Activated B cell treated with CpG ODN at 0.5 μM for 24 hours (primary cell): ENCODE data around the gene FOXRED1. TPM values are rescaled to one million over a fixed set of nuclear protein-coding genes. Genes with fewer than 3 reads are reported as not detected.
A peak's percentile ranks its signal among the peaks of the same experiment; 100 is the strongest.
"Not testable (repeated sequence)": the region's sequence is repeated elsewhere in the genome, so short reads cannot be mapped to it uniquely, and the experiment has no call there.

Experiments used
- ATAC-seq: fragments of 200-7000 bp; cut with Tn5 transposase; one replicate; pipeline ENCODE4 v1.10.0; 2021; ENCODE audit warnings: low read depth, mild to moderate bottlenecking, moderate library complexity
- CTCF ChIA-PET: fragments of 350-600 bp; sonication (Branson Sonifier 250); formaldehyde crosslinking; loops from one replicate; lab custom pipeline; 2021; ENCODE audit warnings: antibody characterized with exemption; lab: Charles Lee
- POLR2A ChIA-PET: fragments of 350-600 bp; sonication (Branson Sonifier 250); formaldehyde crosslinking; loops from one replicate; lab custom pipeline; 2021; ENCODE audit warnings: antibody characterized with exemption; lab: Charles Lee
- DNase-seq: peaks from one replicate; pipeline ENCODE4 v3.0.0; 2022
- H3K27ac Mint-ChIP-seq: one replicate; pipeline ENCODE4 v1.8.0; 2020; ENCODE audit warnings: mixed read lengths
- H3K27me3 Mint-ChIP-seq: one replicate; pipeline ENCODE4 v1.8.0; 2021; ENCODE audit warnings: mixed read lengths
- H3K36me3 Mint-ChIP-seq: one replicate; pipeline ENCODE4 v1.8.0; 2021; ENCODE audit warnings: low read depth, mixed read lengths
- H3K4me1 Mint-ChIP-seq: one replicate; pipeline ENCODE4 v1.8.0; 2021; ENCODE audit warnings: mixed read lengths
- H3K4me3 Mint-ChIP-seq: one replicate; pipeline ENCODE4 v1.8.0; 2020; ENCODE audit warnings: mild to moderate bottlenecking, mixed read lengths
- H3K9me3 Mint-ChIP-seq: one replicate; pipeline ENCODE4 v1.8.0; 2020; ENCODE audit warnings: mixed read lengths
- intact Hi-C: fragments of 100-400 bp; cut with micrococcal nuclease; formaldehyde crosslinking; loops from one replicate; pipeline ENCODE4 v1.15.1; 2024
- total RNA-seq: library from RNA; stranded (reverse); gene quantifications from 2 replicates; pipeline ENCODE4 v1.2.3, GENCODE V29; 2022
- TF ChIP-seq, protein P1 (sequence below): fragments of 200-600 bp; IDR thresholded peaks from one replicate; pipeline ENCODE4 v1.8.0; 2022; ENCODE audit warnings: antibody characterized with exemption, mild to moderate bottlenecking

The FOXRED1 gene
- total RNA-seq, 1 donor from 2014 or later: 44.9 TPM

GRCh38 chr11:126308271-126308671, 39.3 kb downstream of the FOXRED1 start:
- ChIA-PET CTCF (no interaction called here), POLR2A (no interaction called here)
- Mint-ChIP-seq H3K27ac (no peak overlapping the region), H3K27me3 (no peaks in the 10 kb centered on the region), H3K36me3 (peaks cover 57% of the 10 kb centered on the region), H3K4me1 (peaks cover 48% of the 10 kb centered on the region), H3K9me3 (no peaks in the 10 kb centered on the region), H3K4me3 (no peak overlapping the region)
- TF ChIP-seq, protein P1, sequence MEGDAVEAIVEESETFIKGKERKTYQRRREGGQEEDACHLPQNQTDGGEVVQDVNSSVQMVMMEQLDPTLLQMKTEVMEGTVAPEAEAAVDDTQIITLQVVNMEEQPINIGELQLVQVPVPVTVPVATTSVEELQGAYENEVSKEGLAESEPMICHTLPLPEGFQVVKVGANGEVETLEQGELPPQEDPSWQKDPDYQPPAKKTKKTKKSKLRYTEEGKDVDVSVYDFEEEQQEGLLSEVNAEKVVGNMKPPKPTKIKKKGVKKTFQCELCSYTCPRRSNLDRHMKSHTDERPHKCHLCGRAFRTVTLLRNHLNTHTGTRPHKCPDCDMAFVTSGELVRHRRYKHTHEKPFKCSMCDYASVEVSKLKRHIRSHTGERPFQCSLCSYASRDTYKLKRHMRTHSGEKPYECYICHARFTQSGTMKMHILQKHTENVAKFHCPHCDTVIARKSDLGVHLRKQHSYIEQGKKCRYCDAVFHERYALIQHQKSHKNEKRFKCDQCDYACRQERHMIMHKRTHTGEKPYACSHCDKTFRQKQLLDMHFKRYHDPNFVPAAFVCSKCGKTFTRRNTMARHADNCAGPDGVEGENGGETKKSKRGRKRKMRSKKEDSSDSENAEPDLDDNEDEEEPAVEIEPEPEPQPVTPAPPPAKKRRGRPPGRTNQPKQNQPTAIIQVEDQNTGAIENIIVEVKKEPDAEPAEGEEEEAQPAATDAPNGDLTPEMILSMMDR: no peak
- no peak for DNase-seq
- no peak for ATAC-seq
- intact Hi-C loops: loop anchor here (5.0 to 10.0 kb wide), 3 partner anchors 49 to 793 kb away; partner anchors contain the start of genes CDON and ST3GAL4

- DNase-seq, H3K27ac Mint-ChIP-seq, POLR2A ChIA-PET, H3K9me3 Mint-ChIP-seq, H3K27me3 Mint-ChIP-seq, ATAC-seq, H3K4me3 Mint-ChIP-seq: not testable (repeated sequence)
- peaks cover 62% of the 10 kb centered on the region for H3K36me3 Mint-ChIP-seq
- intact Hi-C loops: loop anchor here (5.0 to 10.0 kb wide), 3 partner anchors 49 to 794 kb away; partner anchors contain the start of genes CDON and ST3GAL4
- CTCF ChIA-PET: interaction anchor here (3.5 kb wide), 1 partner anchor 171 kb away, joined by 36 read pairs; no protein-coding TSS in a partner anchor
- peaks cover 45% of the 10 kb centered on the region for H3K4me1 Mint-ChIP-seq
Observed at GRCh38 chr11:126308771-126309170, 39.8 kb downstream of the FOXRED1 start.

GRCh38 chr11:126310200-126310991, 41.4 kb downstream of the FOXRED1 start:
- Mint-ChIP-seq H3K27ac (no peak overlapping the region), H3K9me3 (peaks cover 3% of the 10 kb centered on the region), H3K4me3 (no peak overlapping the region), H3K27me3 (no peaks in the 10 kb centered on the region), H3K36me3 (peaks cover 67% of the 10 kb centered on the region), H3K4me1 (peaks cover 35% of the 10 kb centered on the region)
- ChIA-PET POLR2A (interaction anchor here (0.9 kb wide), 1 partner anchor 171 kb away, joined by 3 read pairs; no protein-coding TSS in a partner anchor), CTCF (interaction anchor here (0.7 to 3.5 kb wide), 12 partner anchors 9 to 1033 kb away, joined by 3 to 36 read pairs (median 3); partner anchors contain the start of genes FOXRED1 and ST3GAL4)
- TF ChIP-seq, protein P1: peak; percentile 30
- intact Hi-C loops: loop anchor here (1.0 kb wide), 1 partner anchor 170 kb away; no protein-coding TSS in a partner anchor
- ATAC-seq (peak; percentile 61), DNase-seq (peak; percentile 35)

DNA sequence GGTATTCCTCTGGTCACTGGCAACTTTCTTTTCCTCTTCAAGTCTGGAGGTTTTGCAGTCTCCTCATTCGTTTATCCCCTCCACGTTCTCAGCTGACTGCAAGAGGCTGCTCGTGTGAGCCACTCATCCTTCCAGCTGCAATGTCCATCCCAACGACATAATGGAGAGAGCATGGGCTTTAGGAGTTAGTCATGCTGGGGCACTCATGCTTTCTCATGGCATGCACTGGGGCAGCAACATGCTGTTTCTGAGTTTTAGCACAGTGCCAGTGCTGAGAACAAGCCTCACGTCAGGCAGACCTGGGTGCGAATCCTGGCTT, 42.0 kb downstream of the FOXRED1 start:
- peaks cover 67% of the 10 kb centered on the region for H3K36me3 Mint-ChIP-seq
- POLR2A ChIA-PET: interaction anchor here (0.9 kb wide), 1 partner anchor 170 kb away, joined by 3 read pairs; no protein-coding TSS in a partner anchor
- intact Hi-C loops: loop anchor here (1.0 kb wide), 1 partner anchor 169 kb away; no protein-coding TSS in a partner anchor

DNA sequence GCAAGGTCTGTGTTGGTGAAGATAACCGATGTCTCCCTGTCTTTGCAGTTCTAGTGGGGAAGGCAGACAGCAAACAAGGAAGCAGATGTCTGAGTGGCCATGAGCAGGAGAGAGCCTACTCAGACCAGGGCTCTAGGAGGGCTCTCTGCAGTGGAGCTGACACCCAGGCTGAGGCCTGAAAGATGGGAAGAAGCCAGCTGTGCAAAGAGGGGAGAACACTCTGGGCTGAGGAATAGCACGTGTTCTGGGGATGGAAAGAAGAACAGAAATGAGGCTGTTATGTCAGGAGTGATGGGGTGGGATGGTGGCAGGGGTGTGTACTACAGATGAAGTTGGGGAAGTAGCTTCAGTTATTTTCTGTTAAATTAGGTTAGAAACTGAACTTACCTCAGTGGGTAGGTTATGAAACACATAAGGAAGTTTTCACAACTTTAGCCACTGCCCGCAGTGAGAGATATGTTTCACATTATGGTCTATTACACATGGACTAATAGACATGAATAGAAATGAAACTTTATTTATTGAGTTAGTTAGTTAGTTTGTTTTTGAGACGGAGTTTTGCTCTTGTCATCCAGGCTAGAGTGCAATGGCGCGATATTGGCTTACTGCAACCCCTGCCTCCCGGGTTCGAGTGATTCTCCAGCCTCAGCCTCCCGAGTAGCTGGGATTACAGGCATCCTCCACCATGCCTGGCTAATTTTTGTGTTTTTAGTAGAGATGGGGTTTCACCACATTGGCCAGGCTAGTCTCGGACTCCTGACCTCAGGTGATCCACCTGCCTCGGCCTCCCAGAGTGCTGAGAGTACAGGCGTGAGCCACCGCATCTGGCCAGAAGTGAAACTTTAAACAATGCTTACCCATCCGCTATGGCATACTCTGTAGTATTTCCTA, 42.7 kb downstream of the FOXRED1 start:
- Mint-ChIP-seq H3K4me1 (peaks cover 24% of the 10 kb centered on the region), H3K27ac (no peak overlapping the region), H3K9me3 (peaks cover 3% of the 10 kb centered on the region), H3K4me3 (no peak overlapping the region), H3K36me3 (peaks cover 73% of the 10 kb centered on the region), H3K27me3 (no peaks in the 10 kb centered on the region)
- ChIA-PET CTCF (interaction anchor here (0.9 to 3.5 kb wide), 7 partner anchors 12 to 169 kb away, joined by 3 to 36 read pairs (median 3); partner anchors contain the start of genes FOXRED1 and ST3GAL4), POLR2A (no interaction called here)
- ATAC-seq: no peak
- intact Hi-C loops: no loop called here
- no peak for DNase-seq
- TF ChIP-seq, protein P1: no peak

More for the DNA sequence above, 42.0 kb downstream of the FOXRED1 start:
- CTCF ChIA-PET: interaction anchor here (0.7 to 3.5 kb wide), 11 partner anchors 8 to 1032 kb away, joined by 3 to 36 read pairs (median 3); partner anchors contain the start of genes FOXRED1 and ST3GAL4
- Mint-ChIP-seq H3K27me3 (no peaks in the 10 kb centered on the region), H3K27ac (no peak overlapping the region), H3K9me3 (peaks cover 3% of the 10 kb centered on the region), H3K4me1 (peaks cover 30% of the 10 kb centered on the region), H3K4me3 (no peak overlapping the region)
- TF ChIP-seq, protein P1: no peak
- ATAC-seq (no peak), DNase-seq (no peak)
